ENCODE measurements around the gene ADGRG4.

The ADGRG4 gene

GRCh38 chrX:136453114-136453513 lies 152.4 kb downstream of the ADGRG4 start:
- no peaks in the 10 kb centered on the region for H3F3A ChIP-seq (ENCODE audit: low read depth)
- H3K79me2 ChIP-seq (ENCODE audit: insufficient read depth, low read length) = no peaks in the 10 kb centered on the region
- TF ChIP-seq, protein P1, sequence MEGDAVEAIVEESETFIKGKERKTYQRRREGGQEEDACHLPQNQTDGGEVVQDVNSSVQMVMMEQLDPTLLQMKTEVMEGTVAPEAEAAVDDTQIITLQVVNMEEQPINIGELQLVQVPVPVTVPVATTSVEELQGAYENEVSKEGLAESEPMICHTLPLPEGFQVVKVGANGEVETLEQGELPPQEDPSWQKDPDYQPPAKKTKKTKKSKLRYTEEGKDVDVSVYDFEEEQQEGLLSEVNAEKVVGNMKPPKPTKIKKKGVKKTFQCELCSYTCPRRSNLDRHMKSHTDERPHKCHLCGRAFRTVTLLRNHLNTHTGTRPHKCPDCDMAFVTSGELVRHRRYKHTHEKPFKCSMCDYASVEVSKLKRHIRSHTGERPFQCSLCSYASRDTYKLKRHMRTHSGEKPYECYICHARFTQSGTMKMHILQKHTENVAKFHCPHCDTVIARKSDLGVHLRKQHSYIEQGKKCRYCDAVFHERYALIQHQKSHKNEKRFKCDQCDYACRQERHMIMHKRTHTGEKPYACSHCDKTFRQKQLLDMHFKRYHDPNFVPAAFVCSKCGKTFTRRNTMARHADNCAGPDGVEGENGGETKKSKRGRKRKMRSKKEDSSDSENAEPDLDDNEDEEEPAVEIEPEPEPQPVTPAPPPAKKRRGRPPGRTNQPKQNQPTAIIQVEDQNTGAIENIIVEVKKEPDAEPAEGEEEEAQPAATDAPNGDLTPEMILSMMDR (conservative IDR thresholded peaks at IDR 0.05; ENCODE audit: low read length) = no peak
- TF ChIP-seq EZH2phosphoT487 (IDR thresholded peaks at IDR 0.05; ENCODE audit: borderline replicate concordance) = no peak
- H3K9me2 ChIP-seq (replicated peaks; ENCODE audit: low read depth, low read length) = no peaks in the 10 kb centered on the region
- H3K36me3 ChIP-seq (ENCODE audit: insufficient read depth, low read length) = no peaks in the 10 kb centered on the region
- H3K4me1 ChIP-seq (ENCODE audit: insufficient read depth, low read length, poor library complexity, severe bottlenecking) = no peaks in the 10 kb centered on the region
- no peaks in the 10 kb centered on the region for H3K27me3 ChIP-seq (ENCODE audit: insufficient read depth, low read length, poor library complexity, severe bottlenecking)
- H3K9ac ChIP-seq (ENCODE audit: low read depth, low read length, poor library complexity, severe bottlenecking) = no peak overlapping the region
- H3K4me2 ChIP-seq (ENCODE audit: low read depth, low read length, poor library complexity, severe bottlenecking) = no peak overlapping the region
- no peaks in the 10 kb centered on the region for H4K20me1 ChIP-seq (ENCODE audit: insufficient read depth, low read length, poor library complexity, severe bottlenecking)
- no peak overlapping the region for H2AFZ ChIP-seq (ENCODE audit: low read length)
- no peaks in the 10 kb centered on the region for H3K9me3 ChIP-seq (ENCODE audit: insufficient read depth, low read depth, low read length)
- no peak overlapping the region for H3K4me3 ChIP-seq (ENCODE audit: low read length, poor library complexity, severe bottlenecking)

DNA sequence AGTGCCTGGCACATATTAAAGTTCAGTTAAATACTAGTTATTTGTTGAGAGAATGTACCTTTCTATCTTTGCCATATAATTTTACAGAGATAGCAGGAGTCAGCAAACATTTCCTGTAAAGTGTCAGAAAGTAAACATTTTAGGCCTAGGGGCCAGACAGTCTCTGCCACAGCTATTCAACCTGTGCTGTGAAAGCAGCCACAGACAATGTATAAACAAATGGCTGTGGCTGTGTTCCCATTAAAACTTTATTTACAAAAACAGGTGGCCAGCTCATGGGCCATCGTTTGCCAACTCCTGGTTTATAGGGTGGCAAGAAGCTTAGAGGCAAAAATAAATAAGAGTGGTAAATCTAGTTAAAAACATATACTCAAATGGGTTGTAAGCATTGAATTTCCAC lies 153.0 kb downstream of the ADGRG4 start:
- no peaks in the 10 kb centered on the region for H3K27me3 ChIP-seq (ENCODE audit: insufficient read depth, low read length, poor library complexity, severe bottlenecking)

DNA sequence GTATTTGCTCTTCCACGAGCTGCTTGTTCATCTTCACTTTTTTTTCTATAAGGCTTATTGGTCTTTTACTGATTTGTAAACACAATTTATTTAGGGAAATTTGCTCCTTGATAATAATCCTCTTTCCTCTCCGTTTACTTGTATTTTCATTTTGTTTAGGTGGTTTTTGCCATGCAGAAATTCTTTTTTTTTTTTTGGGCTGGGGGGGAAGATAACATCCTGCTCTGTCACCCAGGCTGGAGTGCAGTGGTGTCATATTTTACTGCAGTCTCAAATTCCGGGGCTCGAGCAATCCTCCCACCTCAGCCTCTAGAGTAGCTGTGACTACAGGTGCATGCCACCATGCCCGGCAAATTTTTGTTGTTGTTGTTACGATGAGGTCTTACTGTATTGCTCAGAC lies 155.4 kb downstream of the ADGRG4 start:
- Histone ChIP-seq H3K36me3 (ENCODE audit: insufficient read depth, low read length) (no peaks in the 10 kb centered on the region), H2AFZ (ENCODE audit: low read length) (no peak overlapping the region), H3K27me3 (ENCODE audit: insufficient read depth, low read length, poor library complexity, severe bottlenecking) (no peaks in the 10 kb centered on the region), H3F3A (ENCODE audit: low read depth) (no peaks in the 10 kb centered on the region), H3K4me1 (ENCODE audit: insufficient read depth, low read length, poor library complexity, severe bottlenecking) (no peaks in the 10 kb centered on the region), H3K9ac (ENCODE audit: low read depth, low read length, poor library complexity, severe bottlenecking) (no peak overlapping the region), H3K9me2 (replicated peaks; ENCODE audit: low read depth, low read length) (no peaks in the 10 kb centered on the region), H4K20me1 (ENCODE audit: insufficient read depth, low read length, poor library complexity, severe bottlenecking) (no peaks in the 10 kb centered on the region), H3K4me2 (ENCODE audit: low read depth, low read length, poor library complexity, severe bottlenecking) (no peak overlapping the region), H3K9me3 (ENCODE audit: insufficient read depth, low read depth, low read length) (no peaks in the 10 kb centered on the region), H3K79me2 (ENCODE audit: insufficient read depth, low read length) (no peaks in the 10 kb centered on the region), H3K4me3 (ENCODE audit: low read length, poor library complexity, severe bottlenecking) (no peak overlapping the region)
- TF ChIP-seq EZH2phosphoT487 (IDR thresholded peaks at IDR 0.05; ENCODE audit: borderline replicate concordance) = no peak
- TF ChIP-seq, protein P1 (conservative IDR thresholded peaks at IDR 0.05; ENCODE audit: low read length) = no peak

More for the DNA sequence above, 153.0 kb downstream of the ADGRG4 start:
- Histone ChIP-seq H3K4me1 (ENCODE audit: insufficient read depth, low read length, poor library complexity, severe bottlenecking) (no peaks in the 10 kb centered on the region), H3K9me2 (replicated peaks; ENCODE audit: low read depth, low read length) (no peaks in the 10 kb centered on the region), H3F3A (ENCODE audit: low read depth) (no peaks in the 10 kb centered on the region), H3K36me3 (ENCODE audit: insufficient read depth, low read length) (no peaks in the 10 kb centered on the region), H3K4me2 (ENCODE audit: low read depth, low read length, poor library complexity, severe bottlenecking) (no peak overlapping the region), H4K20me1 (ENCODE audit: insufficient read depth, low read length, poor library complexity, severe bottlenecking) (no peaks in the 10 kb centered on the region), H2AFZ (ENCODE audit: low read length) (no peak overlapping the region), H3K79me2 (ENCODE audit: insufficient read depth, low read length) (no peaks in the 10 kb centered on the region), H3K9ac (ENCODE audit: low read depth, low read length, poor library complexity, severe bottlenecking) (no peak overlapping the region), H3K9me3 (ENCODE audit: insufficient read depth, low read depth, low read length) (no peaks in the 10 kb centered on the region), H3K4me3 (ENCODE audit: low read length, poor library complexity, severe bottlenecking) (no peak overlapping the region)
- TF ChIP-seq, protein P1 (conservative IDR thresholded peaks at IDR 0.05; ENCODE audit: low read length) = no peak
- no peak for TF ChIP-seq EZH2phosphoT487 (IDR thresholded peaks at IDR 0.05; ENCODE audit: borderline replicate concordance)

Data from Loucy (cell line).